Fibroblast of skin of left quadriceps (primary cell): ENCODE results near the gene POLR2M.

Experiments
- DNase-seq, 2 experiments: peaks; one replicate each; pipeline ENCODE4 v3.0.0-alpha.2; 2013; ENCODE audit warnings: low read depth in 2 of 2

The POLR2M gene

DNA sequence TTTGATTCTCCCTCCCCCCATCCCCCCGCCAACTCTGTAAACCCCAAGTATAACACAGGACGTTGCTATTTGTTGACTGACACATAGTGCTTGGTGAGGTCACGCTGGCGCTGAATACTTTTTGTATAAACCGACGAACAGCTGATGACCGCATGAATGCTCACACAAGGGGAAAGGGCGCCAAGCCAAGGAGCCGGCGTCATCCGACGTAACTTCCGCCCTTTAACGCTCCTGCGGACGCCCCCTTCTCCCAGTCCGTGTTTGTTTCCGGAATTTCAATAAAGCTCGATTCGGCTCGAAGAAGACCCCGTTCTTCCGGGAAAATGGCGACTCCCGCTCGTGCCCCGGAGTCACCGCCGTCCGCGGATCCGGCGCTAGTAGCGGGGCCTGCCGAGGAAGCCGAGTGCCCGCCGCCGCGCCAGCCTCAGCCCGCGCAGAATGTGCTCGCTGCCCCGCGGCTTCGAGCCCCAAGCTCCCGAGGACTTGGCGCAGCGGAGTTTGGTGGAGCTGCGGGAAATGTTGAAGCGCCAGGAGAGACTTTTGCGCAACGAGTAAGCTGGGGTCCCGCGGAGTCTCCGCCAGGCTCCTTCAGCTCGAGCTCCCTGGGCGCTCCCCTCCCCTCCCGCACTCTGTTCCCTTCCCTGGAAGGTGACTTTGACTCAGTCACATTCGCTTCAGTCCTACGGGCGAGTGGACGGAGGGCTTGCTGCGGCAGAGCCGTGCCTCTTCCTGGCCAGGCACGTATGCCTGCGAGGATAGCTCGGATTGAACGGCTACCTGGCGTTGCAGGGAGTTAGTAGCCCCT is at the start of gene POLR2M:
Gene POLR2M (plus strand): TSS at position 310 of the 805 bp plus-strand sequence. CDS start 129 bp downstream, at position 439.
- peak; percentile 96 for DNase-seq

- DNase-seq, result no peak
Measured at GRCh38 chr15:57657619-57658018, 48.9 kb upstream of the POLR2M start.

GRCh38 chr15:57662091-57662744 is 44.3 kb upstream of the POLR2M start:
- DNase-seq, result no peak

DNA sequence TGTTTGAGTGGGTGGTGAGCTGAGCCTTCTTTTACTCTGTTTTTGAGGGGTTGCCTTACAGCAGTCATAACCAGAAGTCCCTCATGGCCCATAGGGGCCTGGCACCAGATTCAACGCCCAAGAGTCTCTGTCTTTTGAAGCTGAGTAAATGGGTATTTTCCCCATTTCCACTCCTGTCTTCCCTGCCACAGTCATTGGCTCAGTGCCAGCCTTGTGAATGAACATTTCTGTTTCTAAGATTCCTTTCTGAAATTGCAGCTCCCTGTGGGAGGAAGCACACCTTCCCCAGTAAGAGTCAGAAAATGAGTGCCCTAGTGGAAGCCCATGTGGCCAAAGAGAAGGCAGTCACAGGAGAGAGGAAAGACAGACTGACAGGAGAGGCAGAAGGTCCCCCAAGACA is 43.7 kb upstream of the POLR2M start:
- DNase-seq, result no peak

- DNase-seq, result no peak
Measured at GRCh38 chr15:57663262-57663661, 43.3 kb upstream of the POLR2M start.

GRCh38 chr15:57665194-57665593 is 41.3 kb upstream of the POLR2M start:
- no peak for DNase-seq

- no peak for DNase-seq
Measured at GRCh38 chr15:57665939-57666338, 40.6 kb upstream of the POLR2M start.

- peak; percentile 63 to 70 for DNase-seq
Measured at GRCh38 chr15:57667171-57667849, 39.2 kb upstream of the POLR2M start.

- DNase-seq, result no peak
Measured at GRCh38 chr15:57668016-57668415, 38.5 kb upstream of the POLR2M start.

GRCh38 chr15:57671636-57672035 is 34.9 kb upstream of the POLR2M start:
- no peak for DNase-seq

DNA sequence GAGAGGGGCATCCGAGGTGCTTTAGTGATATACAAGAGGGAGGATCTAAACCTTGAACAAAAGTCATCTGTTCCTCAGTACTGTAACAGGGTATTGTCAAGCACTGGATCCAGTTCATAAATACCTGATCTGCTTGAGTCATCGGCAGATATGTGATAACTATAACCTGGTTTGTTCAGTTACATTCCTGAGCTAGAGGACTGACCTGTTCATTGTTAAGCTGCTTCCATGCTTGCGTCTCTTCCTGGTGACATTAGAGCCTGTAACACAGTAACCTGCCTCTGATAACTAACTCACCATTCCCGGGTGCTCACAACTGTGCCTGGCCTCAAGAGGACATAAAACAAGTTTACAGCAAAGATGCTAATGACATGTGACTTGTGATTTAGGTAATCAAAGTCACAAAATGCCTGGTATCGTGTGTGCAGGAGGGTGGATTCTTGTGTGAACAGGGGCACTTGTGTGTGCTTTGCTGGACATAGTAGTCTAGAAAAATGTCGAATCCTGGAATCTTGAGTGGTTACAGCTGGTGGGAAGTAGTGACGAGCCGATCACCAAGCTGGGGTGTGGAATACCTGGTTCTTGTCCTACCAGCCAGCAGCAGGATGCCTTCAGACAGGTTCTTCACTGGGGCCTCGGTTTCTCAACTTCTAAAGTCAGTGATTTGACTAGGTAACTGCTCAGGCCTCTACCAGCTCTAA is 30.9 kb upstream of the POLR2M start:
- DNase-seq, result no peak

- peak in 1 of 2 experiments; percentile 60 for DNase-seq
Measured at GRCh38 chr15:57676585-57676984, 29.9 kb upstream of the POLR2M start.

DNA sequence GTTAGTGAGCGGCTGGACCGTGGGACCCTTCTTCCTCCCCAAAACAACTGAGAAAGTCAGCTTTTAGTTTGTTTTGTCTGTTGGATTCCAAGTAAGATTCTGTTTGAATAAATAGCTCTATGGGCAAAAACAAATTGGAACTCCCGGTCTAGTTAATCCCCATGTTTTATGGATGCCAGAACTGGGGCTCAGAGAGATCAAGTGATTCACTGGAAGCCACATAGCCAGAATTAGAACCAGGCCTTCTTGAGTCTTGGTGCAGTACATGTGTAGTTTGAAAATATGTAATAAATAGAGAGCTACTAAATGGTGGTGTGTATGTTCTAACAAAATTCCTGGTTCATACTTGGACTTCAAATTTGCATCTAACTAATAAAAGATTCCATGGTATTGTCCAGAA is 29.3 kb upstream of the POLR2M start:
- no peak for DNase-seq

DNA sequence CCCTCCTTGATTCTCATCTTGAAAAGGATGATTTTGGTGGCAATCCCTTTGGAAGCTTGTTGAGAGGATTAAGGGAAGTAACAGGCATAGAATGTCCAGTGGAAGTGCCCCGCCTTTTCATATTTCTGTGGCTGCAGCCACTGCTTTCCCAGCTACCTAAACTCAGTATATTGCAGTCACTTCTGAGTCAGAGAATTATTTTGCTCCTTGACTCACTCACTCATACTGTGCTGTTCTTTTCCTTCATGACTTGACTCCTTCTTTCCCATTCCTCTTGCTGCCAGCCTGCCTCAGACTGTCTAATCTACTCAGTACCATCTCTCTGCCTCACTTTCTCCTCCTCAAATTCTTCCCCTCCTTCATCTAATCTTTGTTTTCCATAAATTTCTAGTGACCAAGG is 26.5 kb upstream of the POLR2M start:
- DNase-seq, result no peak

DNA sequence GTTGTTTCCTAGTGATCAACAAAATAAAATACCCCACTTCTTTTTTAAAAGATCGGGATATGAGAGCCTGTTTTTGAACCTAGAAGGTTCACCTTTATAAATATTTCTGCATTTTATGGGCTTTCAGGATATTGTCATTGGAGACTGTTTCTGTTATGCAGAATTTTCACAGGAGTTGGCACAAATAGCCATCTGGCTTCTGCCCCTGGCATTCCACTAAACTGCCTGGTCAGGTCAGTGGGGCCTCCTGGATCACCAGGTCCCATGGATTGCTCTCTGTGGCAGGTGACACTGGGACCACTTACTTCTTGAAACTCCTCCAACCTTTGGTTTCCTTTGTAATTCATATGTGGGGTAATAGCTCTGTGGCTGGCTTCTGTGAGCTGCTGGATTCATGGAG is 25.5 kb upstream of the POLR2M start:
- DNase-seq, result no peak

GRCh38 chr15:57683481-57683880 is 23.0 kb upstream of the POLR2M start:
- no peak for DNase-seq

DNA sequence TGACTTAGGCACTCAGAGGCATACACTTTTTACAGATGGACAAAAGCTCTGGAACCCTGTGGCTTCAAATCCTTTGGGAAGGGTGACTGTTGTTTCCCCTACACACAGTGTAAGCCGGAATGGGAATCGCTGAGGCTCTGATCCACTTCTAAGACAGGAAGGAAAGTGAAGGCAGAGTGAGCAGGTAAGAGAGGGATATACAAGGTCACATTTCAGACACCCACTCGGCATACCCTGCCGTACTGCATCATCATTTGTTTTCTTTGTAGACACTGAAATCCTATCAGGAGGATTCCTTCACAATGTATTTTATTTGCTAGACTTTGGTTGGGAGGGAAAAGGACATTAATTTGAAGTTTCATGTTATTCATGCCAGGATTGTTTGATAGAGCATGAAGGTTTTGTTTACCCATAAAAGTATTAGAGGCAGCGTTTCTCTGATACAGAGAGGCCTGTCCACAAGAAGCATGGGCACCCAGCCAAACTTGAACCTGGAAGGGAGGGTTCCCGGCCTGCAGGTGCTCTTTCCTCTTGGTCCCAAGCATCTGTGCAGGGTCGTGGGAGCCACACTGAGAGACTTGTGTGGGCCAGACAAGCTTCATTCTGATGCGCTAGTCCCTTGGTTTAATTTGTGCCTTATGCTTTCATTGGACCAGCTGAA is 21.9 kb upstream of the POLR2M start:
- no peak for DNase-seq

GRCh38 chr15:57685306-57686095 is 21.0 kb upstream of the POLR2M start:
- DNase-seq, result no peak

GRCh38 chr15:57686657-57687056 is 19.9 kb upstream of the POLR2M start:
- DNase-seq, result no peak

- no peak for DNase-seq
Measured at GRCh38 chr15:57690341-57690966, 16.1 kb upstream of the POLR2M start.
